ENCODE results near the gene ARFGAP1.

DNA sequence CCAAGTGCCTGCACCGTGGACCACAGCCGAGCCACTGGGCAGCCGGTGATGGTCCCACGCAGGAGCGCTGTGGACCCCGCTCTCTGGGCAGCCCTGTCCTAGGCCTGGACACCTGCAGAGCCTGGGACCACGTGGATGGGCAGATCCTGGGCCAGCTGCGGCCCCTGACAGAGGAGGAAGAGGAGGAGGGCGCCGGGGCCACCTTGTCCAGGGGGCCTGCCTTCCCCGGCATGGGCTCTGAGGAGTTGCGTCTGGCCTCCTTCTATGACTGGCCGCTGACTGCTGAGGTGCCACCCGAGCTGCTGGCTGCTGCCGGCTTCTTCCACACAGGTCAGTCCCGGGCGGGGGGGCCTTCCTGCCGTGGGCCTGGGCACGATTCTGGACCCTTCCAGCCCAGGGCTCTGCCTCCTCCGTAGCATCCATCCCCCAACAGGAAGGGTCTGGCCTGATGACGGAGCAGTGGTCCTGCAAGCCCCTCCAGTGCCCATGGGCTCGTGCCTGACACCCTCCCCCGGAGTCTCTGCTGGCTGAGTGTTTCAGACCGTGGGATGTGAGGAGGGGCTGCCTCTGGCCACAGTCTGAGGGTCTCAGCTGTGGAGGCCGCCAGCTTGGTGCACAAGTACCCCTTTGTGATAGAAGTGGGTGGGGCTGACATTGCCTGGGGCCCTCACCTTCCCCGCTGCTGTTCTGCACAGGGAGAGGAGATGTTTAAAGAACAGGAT lies 36.3 kb upstream of the ARFGAP1 start:
- TF ChIP-seq CTCF (IDR thresholded peaks at IDR 0.05) (no peak), POLR2AphosphoS5 (IDR thresholded peaks at IDR 0.05; ENCODE audit: insufficient read depth in 1 of 2, low read depth in 1 of 2) (no peak)

Data from vagina (tissue), 2 donors.